Spleen (tissue), 7 donors: ENCODE results near the gene GPC3.

Experiments used
- CTCF ChIP-seq, 11 experiments: fragments of 200-600 bp in 7 of 11; fragments of 450-650 bp in 4 of 11; sonication (generic) in 4 of 11; IDR thresholded peaks in 8 of 11; conservative IDR thresholded peaks in 3 of 11; 1 replicate in 7 of 11; 2 replicates in 4 of 11; pipeline versions ENCODE4 v1.4.0 to v1.8.0; 2016 to 2021; ENCODE audit warnings: antibody characterized with exemption in 11 of 11, inconsistent platforms in 4 of 11, mild to moderate bottlenecking in 1 of 11
- POLR2A ChIP-seq, 3 donors: fragments of 450-650 bp; IDR thresholded peaks; one replicate each; pipeline ENCODE4 v1.5.1; 2017; ENCODE audit warnings: antibody characterized with exemption in 3 of 3, mild to moderate bottlenecking in 1 of 3
- POLR2AphosphoS5 ChIP-seq, 3 donors: sonication (generic); formaldehyde crosslinking; IDR thresholded peaks; one replicate each; pipeline ENCODE4 v1.5.1; 2017; ENCODE audit warnings: antibody characterized with exemption in 3 of 3
- donor health status: DM: no; HTN: no; CAD: no; lungs with moderate emphysema.
- donor health status: DM: no; HTN: no; CAD: no.
- donor health status: DM: no; HTN: no; CAD: no.

GRCh38 chrX:133970076-133970475 is 15.3 kb downstream of the GPC3 start:
- TF ChIP-seq POLR2A (IDR thresholded peaks at IDR 0.05) (no peak), CTCF (IDR thresholded peaks at IDR 0.05 in 8 of 11, conservative IDR thresholded peaks at IDR 0.05 in 3 of 11) (no peak), POLR2AphosphoS5 (IDR thresholded peaks at IDR 0.05) (no peak)
